ENCODE results near the gene SEMA6A.

GRCh38 chr5:116440457-116441001 is 134.1 kb downstream of the SEMA6A start:
- TF ChIP-seq CTCF (IDR thresholded peaks at IDR 0.05; ENCODE audit: insufficient read depth, low read length) = no peak
- no peak for TF ChIP-seq POLR2AphosphoS5 (IDR thresholded peaks at IDR 0.05; ENCODE audit: low read depth)
- TF ChIP-seq REST (IDR thresholded peaks at IDR 0.05; ENCODE audit: insufficient replicate concordance, low read depth) = no peak
